HepG2 (cell line): Measurements from ENCODE around the gene MGMT. TPM values are rescaled to one million over a fixed set of nuclear protein-coding genes. Genes with fewer than 3 reads are reported as not detected.

Experiments
- ATAC-seq: fragments of 200-7000 bp; cut with Tn5 transposase; 3 replicates; pipeline ENCODE4 v1.9.1; 2020; ENCODE audit warnings: mild to moderate bottlenecking, moderate library complexity
- BruUV-seq: library from RNA; stranded (reverse); fragments of 400-500 nt; replicated peaks from 2 replicates; lab custom pipeline; 2021; lab: Mats Ljungman, UMichigan
- CTCF ChIA-PET: fragments of 300-600 bp; formaldehyde crosslinking; extraction: SDS; loops from one replicate; lab custom pipeline; 2021; ENCODE audit warnings: low total read pairs, inconsistent platforms, low intra/inter-chr PET ratio; lab: Yijun Ruan, JAX
- POLR2A ChIA-PET: fragments of 350-600 bp; sonication (Branson Sonifier 250); formaldehyde crosslinking; loops from one replicate; lab custom pipeline; 2020; ENCODE audit warnings: antibody characterized with exemption, inconsistent platforms; lab: Yijun Ruan, JAX
- DNase-seq: peaks from one replicate; pipeline ENCODE4 v3.0.0-alpha.2; 2015; ENCODE audit warnings: low spot score
- FAIRE-seq: peaks from 3 replicates; lab custom pipeline; 2011; peaks lifted over from hg19 to GRCh38; lab: Jason Lieb, UNC
- H2AFZ ChIP-seq: one replicate; pipeline ENCODE4 v1.6.1; 2011; ENCODE audit warnings: low read length, inconsistent platforms
- H3K27ac ChIP-seq: fragments of 300-600 bp; 3 replicates; pipeline ENCODE4 v1.8.0; 2011; ENCODE audit warnings: mixed run types, mild to moderate bottlenecking, mixed read lengths, low read length, inconsistent platforms; ENCODE audit not compliant: insufficient read depth; ENCODE audit errors: extremely low read length
- H3K27me3 ChIP-seq, 2 experiments: fragments of 200-600 bp in 1 of 2; 2 replicates in 1 of 2; 3 replicates in 1 of 2; pipeline versions ENCODE4 v1.6.0 to v1.8.0; 2011; ENCODE audit warnings: low read length in 2 of 2, mild to moderate bottlenecking in 2 of 2, moderate library complexity in 2 of 2, inconsistent platforms in 1 of 2; ENCODE audit not compliant: insufficient read depth in 2 of 2, control insufficient read depth in 1 of 2
- H3K36me3 ChIP-seq, 2 experiments: fragments of 200-600 bp in 1 of 2; replicated peaks in 1 of 2; 2 replicates in 1 of 2; 3 replicates in 1 of 2; pipeline versions ENCODE4 v1.5.1 to v1.8.0; 2011; ENCODE audit warnings: low read length in 2 of 2, inconsistent platforms in 1 of 2; ENCODE audit not compliant: insufficient read depth in 2 of 2, control insufficient read depth in 1 of 2
- H3K4me1 ChIP-seq: 2 replicates; pipeline ENCODE4 v1.5.1; 2012; ENCODE audit warnings: low read length, inconsistent platforms; ENCODE audit not compliant: insufficient read depth
- H3K4me2 ChIP-seq: 2 replicates; pipeline ENCODE4 v1.6.0; 2011; ENCODE audit warnings: low read depth, low read length, inconsistent platforms
- H3K4me3 ChIP-seq, 3 experiments: fragments of 200-600 bp in 1 of 3; sonication (generic), shearing (Covaris generic) in 1 of 3; replicated peaks in 1 of 3; 2 replicates each; pipeline ENCODE4 v1.5.1; 2011 to 2016; ENCODE audit warnings: low read length in 3 of 3, inconsistent platforms in 2 of 3, low read depth in 2 of 3, mild to moderate bottlenecking in 2 of 3, control low read depth in 1 of 3, mixed read lengths in 1 of 3; ENCODE audit not compliant: insufficient read depth in 1 of 3
- H3K79me2 ChIP-seq: one replicate; pipeline ENCODE4 v1.6.1; 2011; ENCODE audit warnings: low read length, inconsistent platforms; ENCODE audit not compliant: insufficient read depth
- H3K9ac ChIP-seq: 2 replicates; pipeline ENCODE4 v1.6.0; 2011; ENCODE audit warnings: mild to moderate bottlenecking, low read depth, low read length, inconsistent platforms; ENCODE audit not compliant: insufficient read depth
- H3K9me3 ChIP-seq: 2 replicates; pipeline ENCODE4 v1.5.1; 2012; ENCODE audit warnings: mild to moderate bottlenecking, low read length
- H4K20me1 ChIP-seq: 2 replicates; pipeline ENCODE4 v1.6.0; 2011; ENCODE audit warnings: inconsistent platforms, mild to moderate bottlenecking, low read length, moderate library complexity; ENCODE audit not compliant: insufficient read depth
- ARID2 ChIP-seq: sonication (generic); formaldehyde crosslinking; IDR thresholded peaks from 2 replicates; pipeline ENCODE4 v1.8.1; 2022; ENCODE audit warnings: mild to moderate bottlenecking, missing genetic modification reagents, borderline replicate concordance
- CBX5 ChIP-seq: sonication (generic); formaldehyde crosslinking; IDR thresholded peaks from 2 replicates; pipeline ENCODE4 v1.4.0; 2020; ENCODE audit warnings: missing genetic modification reagents, borderline replicate concordance
- CSRNP2 ChIP-seq: sonication (generic); formaldehyde crosslinking; conservative IDR thresholded peaks from 2 replicates; pipeline ENCODE4 v1.8.0; 2022; ENCODE audit warnings: low read depth, missing genetic modification reagents
- CTCF ChIP-seq: sonication (generic); formaldehyde crosslinking; IDR thresholded peaks from 2 replicates; pipeline ENCODE4 v1.5.0; 2020; ENCODE audit warnings: mild to moderate bottlenecking, missing genetic modification reagents, moderate library complexity
- GLI4 ChIP-seq: sonication (generic); formaldehyde crosslinking; IDR thresholded peaks from 2 replicates; pipeline ENCODE4 v1.5.1; 2020; ENCODE audit warnings: missing genetic modification reagents, mild to moderate bottlenecking, moderate library complexity, borderline replicate concordance
- LBX2 ChIP-seq: sonication (generic); formaldehyde crosslinking; IDR thresholded peaks from 2 replicates; pipeline ENCODE4 v1.5.0; 2020; ENCODE audit warnings: missing genetic modification reagents, mild to moderate bottlenecking, borderline replicate concordance
- NR2F1 ChIP-seq, 2 experiments: fragments of 450-650 bp in 1 of 2; formaldehyde crosslinking in 1 of 2; IDR thresholded peaks; 2 replicates each; pipeline versions ENCODE4 v1.5.0 to v1.6.1; 2016 to 2020; ENCODE audit warnings: mild to moderate bottlenecking in 1 of 2, missing compliant biosample characterization in 1 of 2, missing genetic modification reagents in 1 of 2, moderate library complexity in 1 of 2
- ZBTB7A ChIP-seq: sonication (generic); formaldehyde crosslinking; IDR thresholded peaks from 2 replicates; pipeline ENCODE4 v1.8.0; 2022; ENCODE audit warnings: mild to moderate bottlenecking, missing genetic modification reagents
- ZNF629 ChIP-seq: sonication (generic); formaldehyde crosslinking; conservative IDR thresholded peaks from 2 replicates; pipeline ENCODE4 v1.5.0; 2020; ENCODE audit warnings: missing genetic modification reagents
- WGBS: methylation state at CpG from one replicate; pipeline ENCODE4 v1.1.6; 2017; ENCODE audit warnings: low lambda C conversion rate; 5-methylcytosine and 5-hydroxymethylcytosine counted together
- in situ Hi-C: cut with HindIII; loops from 2 replicates; pipeline ENCODE4 v1.10.0; 2017; ENCODE audit warnings: low pct_unique_long_range_greater_than_20kb; ENCODE audit not compliant: extremely low pct_ligation_motif_present
- intact Hi-C: fragments of 100-400 bp; cut with micrococcal nuclease; formaldehyde crosslinking; loops from one replicate; pipeline ENCODE4 v1.10.0; 2022; ENCODE audit not compliant: unreplicated experiment
- polyA plus RNA-seq, 8 experiments: library from polyadenylated mRNA; depleted of rRNA in 3 of 8; stranded (reverse) in 7 of 8; unstranded in 1 of 8; fragments of >200 nt; fragmentation: Illumina TruSeq in 4 of 8; extraction: Trizol in 4 of 8; gene quantifications; 2 replicates each; pipeline versions ENCODE4 v1.2.1 to v1.2.3, GENCODE V29; 2011 to 2016; ENCODE audit warnings: low read depth in 4 of 8, missing spikeins in 1 of 8, mixed read lengths in 1 of 8; ENCODE audit not compliant: insufficient read depth in 1 of 8
- total RNA-seq, 5 experiments: library from RNA; depleted of rRNA; stranded (reverse); fragments of >200 nt; fragmentation: Illumina TruSeq; extraction: Trizol; gene quantifications; 2 replicates each; pipeline ENCODE4 v1.2.3, GENCODE V29; 2016; ENCODE audit warnings: low read depth in 1 of 5

MGMT gene
- total and polyA plus RNA-seq, 2 of the 13 experiments (the other 11 are each of a cell fraction or from before 2014, with no cell fraction given) = 12.0 to 19.5 TPM

GRCh38 chr10:129790715-129791446 is 323.8 kb downstream of the MGMT start:
- POLR2A ChIA-PET = no interaction called here
- Histone ChIP-seq H4K20me1 (no peaks in the 10 kb centered on the region), H3K4me3 (no peak overlapping the region), H3K4me2 (no peak overlapping the region), H3K9ac (no peak overlapping the region), H3K27ac (no peak overlapping the region), H3K36me3 (no peaks in the 10 kb centered on the region), H3K4me1 (peaks cover 9% of the 10 kb centered on the region), H2AFZ (no peak overlapping the region), H3K27me3 (no peaks in the 10 kb centered on the region), H3K79me2 (no peaks in the 10 kb centered on the region), H3K9me3 (no peaks in the 10 kb centered on the region)
- TF ChIP-seq CSRNP2 = no peak
- no peak for TF ChIP-seq NR2F1 (CRISPR knock-in tag; IDR thresholded peaks at IDR 0.05)
- TF ChIP-seq LBX2 (CRISPR knock-in tag) = no peak
- TF ChIP-seq CTCF (CRISPR knock-in tag) = no peak
- no peak for TF ChIP-seq ARID2
- no peak for TF ChIP-seq CBX5 (CRISPR knock-in tag)
- TF ChIP-seq ZNF629 (CRISPR knock-in tag) = no peak
- TF ChIP-seq ZBTB7A (CRISPR knock-in tag) = no peak
- no peak for TF ChIP-seq GLI4
- intact Hi-C loops (no loop called here), in situ Hi-C loops (no loop called here)
- DNase-seq = no peak
- ATAC-seq = no peak
- 62% methylated on average over 17 of the region's 17 CpGs for WGBS
- no peak for FAIRE-seq
- BruUV-seq = no TSS peak
- CTCF ChIA-PET = no interaction called here
